ES-I3 (cell line): ENCODE measurements around the gene BSG.
"Not testable (repeated sequence)": the region's sequence is repeated elsewhere in the genome, so short reads cannot be mapped to it uniquely, and the experiment has no call there.

Experiments
- H3K36me3 ChIP-seq: 2 replicates; pipeline ENCODE4 v1.6.1; 2013; ENCODE audit warnings: mild to moderate bottlenecking, low read length, control low read depth, moderate library complexity; ENCODE audit not compliant: insufficient read depth
- H3K4me1 ChIP-seq: 2 replicates; pipeline ENCODE4 v1.6.1; 2013; ENCODE audit warnings: mild to moderate bottlenecking, control low read depth, low read length; ENCODE audit not compliant: insufficient read depth
- H3K9ac ChIP-seq: 2 replicates; pipeline ENCODE4 v1.6.1; 2013; ENCODE audit warnings: low read depth, mild to moderate bottlenecking, low read length, moderate library complexity
- H3K9me3 ChIP-seq: 2 replicates; pipeline ENCODE4 v1.6.1; 2013; ENCODE audit warnings: mild to moderate bottlenecking, low read length, moderate library complexity; ENCODE audit not compliant: control insufficient read depth, insufficient read depth

BSG gene

GRCh38 chr19:594265-594870 lies 22.0 kb downstream of the BSG start:
- Histone ChIP-seq H3K9ac (no peak overlapping the region), H3K36me3 (no peaks in the 10 kb centered on the region), H3K4me1 (no peaks in the 10 kb centered on the region), H3K9me3 (no peaks in the 10 kb centered on the region)

GRCh38 chr19:595326-596262 lies 23.2 kb downstream of the BSG start:
- no peaks in the 10 kb centered on the region for H3K36me3 ChIP-seq
- H3K9ac ChIP-seq, result no peak overlapping the region
- no peaks in the 10 kb centered on the region for H3K4me1 ChIP-seq
- H3K9me3 ChIP-seq, result no peaks in the 10 kb centered on the region

DNA sequence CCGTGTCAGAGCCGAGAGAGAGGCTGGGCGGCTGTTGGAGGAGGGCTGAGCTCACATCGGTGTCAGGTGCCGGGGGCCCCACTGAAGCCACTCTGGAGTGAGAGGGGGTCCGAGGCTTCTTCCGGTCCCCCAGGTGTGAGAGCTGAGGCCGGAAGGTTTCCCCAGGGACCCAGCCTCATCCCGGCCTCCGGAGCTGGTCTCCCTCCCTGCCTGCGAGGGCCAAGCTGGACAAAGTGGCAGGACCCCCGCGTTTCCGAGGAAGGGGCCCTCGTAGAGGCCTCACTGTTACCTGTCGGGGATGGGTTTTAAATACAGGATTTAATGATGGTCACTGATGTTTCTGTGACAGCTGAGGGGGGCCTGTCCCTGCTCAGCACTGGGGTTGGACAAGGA lies 23.9 kb downstream of the BSG start:
- Histone ChIP-seq H3K4me1 (no peaks in the 10 kb centered on the region), H3K9ac (no peak overlapping the region), H3K9me3 (peaks cover 5% of the 10 kb centered on the region; the same call in 1 of the 2 replicates), H3K36me3 (no peaks in the 10 kb centered on the region)

DNA sequence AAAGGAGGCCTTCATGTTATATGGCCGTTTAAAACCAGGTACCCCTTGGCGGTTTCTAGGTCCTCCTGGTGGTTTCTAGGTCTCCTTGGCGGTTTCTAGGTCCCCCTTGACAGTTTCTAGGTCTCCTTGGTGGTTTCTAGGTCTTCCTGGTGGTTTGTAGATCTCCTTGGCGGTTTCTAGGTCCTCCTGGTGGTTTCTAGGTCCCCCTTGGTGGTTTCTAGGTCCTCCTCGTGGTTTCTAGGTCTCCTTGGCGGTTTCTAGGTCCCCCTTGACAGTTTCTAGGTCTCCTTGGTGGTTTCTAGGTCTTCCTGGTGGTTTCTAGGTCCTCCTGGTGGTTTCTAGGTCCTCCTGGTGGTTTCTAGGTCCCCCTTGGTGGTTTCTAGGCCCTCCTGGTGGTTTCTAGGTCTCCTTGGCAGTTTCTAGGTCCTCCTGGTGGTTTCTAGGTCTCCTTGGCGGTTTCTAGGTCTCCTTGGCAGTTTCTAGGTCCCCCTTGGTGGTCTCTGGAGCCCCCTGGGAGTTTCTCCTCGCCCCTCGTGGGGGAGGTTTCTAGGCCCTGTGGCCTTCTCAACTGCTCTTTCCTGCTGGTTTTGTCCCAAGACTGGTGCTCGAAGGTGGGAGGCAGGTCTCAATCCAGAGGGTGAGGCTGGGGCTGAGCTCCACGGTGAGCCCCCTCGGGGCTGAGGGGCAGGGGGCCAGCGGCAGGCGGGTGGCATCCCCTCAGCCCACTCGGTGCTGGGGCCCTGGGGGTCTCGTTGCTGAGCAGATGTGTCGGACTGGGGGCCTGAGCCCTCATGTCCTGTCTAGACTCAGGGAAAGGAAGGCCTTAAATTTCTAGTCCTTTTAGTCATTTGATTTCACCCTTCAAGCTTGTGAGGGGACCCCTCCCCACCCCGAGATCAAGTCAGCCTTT lies 25.3 kb downstream of the BSG start:
- Histone ChIP-seq H3K36me3 (no peaks in the 10 kb centered on the region), H3K4me1 (no peaks in the 10 kb centered on the region), H3K9me3 (peaks cover 5% of the 10 kb centered on the region; the same call in 1 of the 2 replicates), H3K9ac (no peak overlapping the region)

GRCh38 chr19:601310-601709 lies 28.9 kb downstream of the BSG start:
- H3K36me3 ChIP-seq, result no peaks in the 10 kb centered on the region
- H3K9me3 ChIP-seq, result peaks cover 5% of the 10 kb centered on the region; the same call in 1 of the 2 replicates
- H3K9ac ChIP-seq, result no peak overlapping the region
- no peaks in the 10 kb centered on the region for H3K4me1 ChIP-seq

- Histone ChIP-seq H3K9ac (no peak overlapping the region), H3K4me1 (no peaks in the 10 kb centered on the region), H3K9me3 (peaks cover 5% of the 10 kb centered on the region; the same call in 1 of the 2 replicates), H3K36me3 (no peaks in the 10 kb centered on the region)
Observed at GRCh38 chr19:601790-602189, 29.4 kb downstream of the BSG start.

GRCh38 chr19:602391-603301 lies 30.2 kb downstream of the BSG start:
- Histone ChIP-seq H3K4me1 (no peaks in the 10 kb centered on the region), H3K9ac (no peak overlapping the region), H3K9me3 (peaks cover 5% of the 10 kb centered on the region; the same call in 1 of the 2 replicates), H3K36me3 (no peaks in the 10 kb centered on the region)

DNA sequence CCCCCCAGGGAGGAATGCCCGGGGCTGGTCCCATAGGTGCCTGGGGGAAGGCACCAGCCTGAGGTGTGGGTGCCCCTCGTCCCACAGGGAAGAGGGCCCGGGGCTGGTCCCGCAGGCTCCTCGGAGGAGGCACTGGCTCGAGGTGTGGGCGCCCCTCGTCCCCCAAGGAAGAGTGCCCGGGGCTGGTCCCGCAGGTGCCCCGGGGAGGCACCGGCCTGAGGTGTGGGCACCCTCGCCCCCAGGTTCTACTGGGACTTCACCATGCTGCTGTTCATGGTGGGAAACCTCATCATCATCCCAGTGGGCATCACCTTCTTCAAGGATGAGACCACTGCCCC lies 30.9 kb downstream of the BSG start:
- not testable (repeated sequence) for H3K4me1 ChIP-seq, H3K9ac ChIP-seq, H3K9me3 ChIP-seq, H3K36me3 ChIP-seq

GRCh38 chr19:603779-604178 lies 31.4 kb downstream of the BSG start:
- H3K36me3 ChIP-seq, result not testable (repeated sequence)

GRCh38 chr19:604355-604754 lies 32.0 kb downstream of the BSG start:
- Histone ChIP-seq H3K36me3 (no peaks in the 10 kb centered on the region), H3K9me3 (peaks cover 5% of the 10 kb centered on the region; the same call in 1 of the 2 replicates), H3K9ac (no peak overlapping the region), H3K4me1 (no peaks in the 10 kb centered on the region)

More at GRCh38 chr19:603779-604178, 31.4 kb downstream of the BSG start:
- not testable (repeated sequence) for H3K4me1 ChIP-seq, H3K9ac ChIP-seq, H3K9me3 ChIP-seq

GRCh38 chr19:605061-605971 lies 32.9 kb downstream of the BSG start:
- not testable (repeated sequence) for H3K36me3 ChIP-seq, H3K4me1 ChIP-seq, H3K9ac ChIP-seq, H3K9me3 ChIP-seq

- H3K36me3 ChIP-seq, result no peaks in the 10 kb centered on the region
- H3K4me1 ChIP-seq, result 0 out of 2 replicates have a peak, but pooled peaks cover 8% of the 10 kb centered on the region
- no peak overlapping the region for H3K9ac ChIP-seq
- no peaks in the 10 kb centered on the region for H3K9me3 ChIP-seq
Observed at GRCh38 chr19:607301-608154, 35.1 kb downstream of the BSG start.
